Measurements from ENCODE around the gene SMAD7.
"Not testable (repeated sequence)": the region's sequence is repeated elsewhere in the genome, so short reads cannot be mapped to it uniquely, and the experiment has no call there.

Gene SMAD7

GRCh38 chr18:48875314-48875941, 75.3 kb downstream of the SMAD7 start:
- no peak for DNase-seq

GRCh38 chr18:48874701-48875162, 76.0 kb downstream of the SMAD7 start:
- DNase-seq, result no peak

GRCh38 chr18:48874233-48874632, 76.5 kb downstream of the SMAD7 start:
- DNase-seq, result no peak

GRCh38 chr18:48872234-48873145, 78.3 kb downstream of the SMAD7 start:
- DNase-seq, result no peak

- no peak for DNase-seq
Measured at GRCh38 chr18:48871391-48872166, 79.2 kb downstream of the SMAD7 start.

DNA sequence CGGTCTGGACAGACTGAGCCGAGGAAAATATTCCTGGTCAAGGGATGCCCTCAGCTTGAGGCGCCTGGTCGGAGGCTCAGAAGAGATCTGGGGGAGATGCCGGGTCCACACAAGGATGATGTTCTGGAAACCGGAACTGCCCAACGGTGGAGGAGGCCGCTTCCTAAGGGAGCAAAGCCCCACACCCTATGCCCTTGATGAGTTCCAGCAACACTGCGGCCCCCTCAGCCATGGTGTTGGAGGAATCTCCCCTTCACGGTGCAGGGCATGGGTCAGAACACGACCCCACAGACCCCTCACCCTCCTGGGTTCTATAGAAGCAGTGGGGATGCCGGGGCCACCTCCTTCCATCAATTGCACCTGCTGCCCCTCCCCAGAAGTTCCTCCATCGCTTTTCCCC, 79.8 kb downstream of the SMAD7 start:
- not testable (repeated sequence) for DNase-seq
